ENCODE results near the gene HPX. TPM values are rescaled to one million over a fixed set of nuclear protein-coding genes. Genes with fewer than 3 reads are reported as not detected.

HPX gene
- total RNA-seq, 1 donor from 2014 or later, result 0.56 TPM

DNA sequence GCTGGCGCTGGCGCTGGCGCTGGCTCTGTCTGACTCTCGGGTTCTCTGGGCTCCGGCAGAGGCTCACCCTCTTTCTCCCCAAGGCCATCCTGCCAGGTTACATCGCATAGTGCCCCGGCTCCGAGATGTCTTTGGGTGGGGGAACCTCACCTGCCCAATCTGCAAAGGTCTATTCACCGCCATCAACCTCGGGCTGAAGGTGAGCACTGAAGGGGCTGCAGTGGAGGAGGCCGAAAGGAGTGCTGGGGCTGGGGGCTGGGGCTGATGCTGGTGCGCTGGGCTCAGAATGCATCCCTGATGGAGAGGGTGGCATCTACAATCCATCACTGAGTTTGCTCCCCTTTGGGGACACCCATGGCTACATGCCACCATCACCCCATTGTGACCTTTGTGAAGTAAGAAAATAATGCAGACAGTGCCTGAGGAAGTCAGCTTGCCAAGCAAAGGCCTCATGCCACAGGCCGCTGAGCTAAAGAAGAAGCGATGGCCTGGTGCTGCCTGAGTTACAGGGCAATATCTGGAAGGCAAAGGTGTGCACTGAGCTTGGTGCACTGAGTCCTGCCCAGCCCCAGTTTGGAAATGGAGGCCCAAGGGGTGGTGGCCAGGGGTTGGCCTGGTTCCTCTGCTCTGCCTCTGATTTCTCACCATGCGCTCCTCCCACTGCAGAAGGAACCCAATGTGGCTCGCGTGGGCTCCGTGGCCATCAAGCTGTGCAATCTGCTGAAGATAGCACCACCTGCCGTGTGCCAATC is 49.9 kb downstream of the HPX start:
- Histone ChIP-seq H3K36me3 (no peaks in the 10 kb centered on the region), H3K9me3 (ENCODE audit: low read depth) (no peaks in the 10 kb centered on the region), H3K27ac (no peak overlapping the region), H3K4me1 (peaks cover 12% of the 10 kb centered on the region), H4K20me1 (ENCODE audit: low read depth) (no peaks in the 10 kb centered on the region), H3F3A (ENCODE audit: low read depth) (peaks cover 27% of the 10 kb centered on the region), H3K79me2 (ENCODE audit: low read depth) (no peaks in the 10 kb centered on the region), H3K4me3 (peak overlapping the region; percentile 82), H3K4me2 (peak overlapping the region; percentile 94), H3K27me3 (no peaks in the 10 kb centered on the region), H3K9ac (peak overlapping the region; percentile 56), H2AFZ (replicated peaks) (peak overlapping the region; percentile 89)
- Mint-ChIP-seq H3K4me3 (peak overlapping the region; percentile 90), H3K4me1 (peaks cover 16% of the 10 kb centered on the region), H3K27ac (no peak overlapping the region), H3K27me3 (ENCODE audit: insufficient read depth, low read depth) (peaks cover 7% of the 10 kb centered on the region), H3K9me3 (no peaks in the 10 kb centered on the region), H3K36me3 (peaks cover 4% of the 10 kb centered on the region)
- no peak for DNase-seq (ENCODE audit: low spot score)
- no peak for TF ChIP-seq EZH2phosphoT487 (IDR thresholded peaks at IDR 0.05)
- no peak for TF ChIP-seq EZH2 (IDR thresholded peaks at IDR 0.05)
- TF ChIP-seq, protein P1, sequence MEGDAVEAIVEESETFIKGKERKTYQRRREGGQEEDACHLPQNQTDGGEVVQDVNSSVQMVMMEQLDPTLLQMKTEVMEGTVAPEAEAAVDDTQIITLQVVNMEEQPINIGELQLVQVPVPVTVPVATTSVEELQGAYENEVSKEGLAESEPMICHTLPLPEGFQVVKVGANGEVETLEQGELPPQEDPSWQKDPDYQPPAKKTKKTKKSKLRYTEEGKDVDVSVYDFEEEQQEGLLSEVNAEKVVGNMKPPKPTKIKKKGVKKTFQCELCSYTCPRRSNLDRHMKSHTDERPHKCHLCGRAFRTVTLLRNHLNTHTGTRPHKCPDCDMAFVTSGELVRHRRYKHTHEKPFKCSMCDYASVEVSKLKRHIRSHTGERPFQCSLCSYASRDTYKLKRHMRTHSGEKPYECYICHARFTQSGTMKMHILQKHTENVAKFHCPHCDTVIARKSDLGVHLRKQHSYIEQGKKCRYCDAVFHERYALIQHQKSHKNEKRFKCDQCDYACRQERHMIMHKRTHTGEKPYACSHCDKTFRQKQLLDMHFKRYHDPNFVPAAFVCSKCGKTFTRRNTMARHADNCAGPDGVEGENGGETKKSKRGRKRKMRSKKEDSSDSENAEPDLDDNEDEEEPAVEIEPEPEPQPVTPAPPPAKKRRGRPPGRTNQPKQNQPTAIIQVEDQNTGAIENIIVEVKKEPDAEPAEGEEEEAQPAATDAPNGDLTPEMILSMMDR (IDR thresholded peaks at IDR 0.05), result no peak

DNA sequence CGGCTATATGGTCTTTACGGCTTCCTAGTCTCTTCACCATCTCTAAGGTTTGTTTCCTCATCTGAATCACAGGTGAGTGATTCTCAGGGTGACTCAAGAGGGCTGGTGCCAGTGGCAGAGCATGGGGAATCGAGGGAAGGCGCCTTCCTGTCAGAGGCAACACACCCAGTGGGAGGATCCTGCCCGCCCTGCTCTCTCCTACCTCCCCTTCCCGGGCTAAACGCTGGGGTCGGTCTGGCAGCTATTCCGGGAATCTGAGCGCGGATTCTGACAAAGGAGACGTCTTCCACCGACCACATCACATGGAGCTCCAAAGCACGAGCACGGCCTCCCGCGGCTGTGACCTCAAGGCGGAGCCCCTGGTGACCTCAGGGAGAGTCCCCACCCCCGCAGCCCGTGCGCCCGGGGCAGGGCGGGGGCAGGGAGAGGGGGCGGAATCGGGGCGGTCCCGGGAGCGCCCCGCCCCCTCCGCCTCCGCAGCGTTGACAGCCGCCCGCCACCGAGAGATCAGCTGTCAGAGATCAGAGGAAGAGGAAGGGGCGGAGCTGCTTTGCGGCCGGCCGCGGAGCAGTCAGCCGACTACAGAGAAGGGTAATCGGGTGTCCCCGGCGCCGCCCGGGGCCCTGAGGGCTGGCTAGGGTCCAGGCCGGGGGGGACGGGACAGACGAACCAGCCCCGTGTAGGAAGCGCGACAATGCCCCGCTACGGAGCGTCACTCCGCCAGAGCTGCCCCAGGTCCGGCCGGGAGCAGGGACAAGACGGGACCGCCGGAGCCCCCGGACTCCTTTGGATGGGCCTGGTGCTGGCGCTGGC is 50.7 kb downstream of the HPX start, which contains the start of gene SMPD1:
Gene SMPD1, plus strand, starts transcription at position 570 of the 813 bp plus-strand sequence. Its CDS starts 125 bp downstream, at position 695.
- H3K4me2 ChIP-seq, result peak within 1 kb of the TSS; percentile 94
- Mint-ChIP-seq H3K36me3 (peaks cover 2% of the 10 kb centered on the region), H3K9me3 (no peaks in the 10 kb centered on the region), H3K27ac (peak within 1 kb of the TSS; percentile 80), H3K27me3 (ENCODE audit: insufficient read depth, low read depth) (peaks cover 5% of the 10 kb centered on the region), H3K4me3 (peak within 1 kb of the TSS; percentile 90), H3K4me1 (peaks cover 18% of the 10 kb centered on the region)
- peaks cover 16% of the 10 kb centered on the region for H3K4me1 ChIP-seq
- H4K20me1 ChIP-seq (ENCODE audit: low read depth), result no peaks in the 10 kb centered on the region
- H3K27ac ChIP-seq, result no peak within 1 kb of the TSS
- H3K36me3 ChIP-seq, result no peaks in the 10 kb centered on the region
- H3F3A ChIP-seq (ENCODE audit: low read depth), result peaks cover 27% of the 10 kb centered on the region
- H3K4me3 ChIP-seq, result peak within 1 kb of the TSS; percentile 82
- TF ChIP-seq, protein P1 (IDR thresholded peaks at IDR 0.05), result no peak
- TF ChIP-seq EZH2 (IDR thresholded peaks at IDR 0.05) (no peak), EZH2phosphoT487 (IDR thresholded peaks at IDR 0.05) (no peak)
- no peaks in the 10 kb centered on the region for H3K9me3 ChIP-seq (ENCODE audit: low read depth)
- H3K9ac ChIP-seq, result peak within 1 kb of the TSS; percentile 56
- DNase-seq (ENCODE audit: low spot score), result peak; percentile 96
- no peaks in the 10 kb centered on the region for H3K79me2 ChIP-seq (ENCODE audit: low read depth)
- H3K27me3 ChIP-seq, result no peaks in the 10 kb centered on the region
- peak within 1 kb of the TSS; percentile 89 for H2AFZ ChIP-seq (replicated peaks)

DNA sequence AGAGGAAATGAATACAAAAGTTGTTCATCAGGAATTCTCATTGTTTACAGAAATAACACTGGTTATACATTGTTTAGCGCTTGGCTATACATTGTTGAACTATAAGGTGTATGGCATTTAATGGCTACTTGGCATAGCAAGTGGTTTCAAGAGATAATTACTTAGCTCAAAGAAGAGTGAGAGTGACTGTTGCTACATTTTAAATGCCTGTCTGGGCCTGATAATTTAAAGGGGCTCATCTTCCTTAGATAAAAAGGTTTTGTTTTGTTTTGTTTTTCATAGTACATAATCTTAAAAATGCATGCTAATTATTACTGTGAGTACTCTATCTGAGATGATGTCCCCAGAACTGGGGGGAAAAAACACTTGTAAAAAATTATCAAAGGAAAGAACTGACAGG is 52.0 kb downstream of the HPX start:
- H3K27ac Mint-ChIP-seq, result no peak overlapping the region
- H3K36me3 Mint-ChIP-seq, result no peaks in the 10 kb centered on the region
- Histone ChIP-seq H3K27me3 (no peaks in the 10 kb centered on the region), H3K4me1 (peaks cover 16% of the 10 kb centered on the region), H3K9ac (no peak overlapping the region), H3K9me3 (ENCODE audit: low read depth) (no peaks in the 10 kb centered on the region), H3K4me3 (no peak overlapping the region), H2AFZ (replicated peaks) (no peak overlapping the region), H3K79me2 (ENCODE audit: low read depth) (no peaks in the 10 kb centered on the region), H3K4me2 (no peak overlapping the region), H3K36me3 (no peaks in the 10 kb centered on the region), H3K27ac (no peak overlapping the region), H3F3A (ENCODE audit: low read depth) (peaks cover 27% of the 10 kb centered on the region), H4K20me1 (ENCODE audit: low read depth) (no peaks in the 10 kb centered on the region)
- H3K9me3 Mint-ChIP-seq, result no peaks in the 10 kb centered on the region
- H3K4me3 Mint-ChIP-seq, result no peak overlapping the region
- H3K4me1 Mint-ChIP-seq, result peaks cover 19% of the 10 kb centered on the region
- peaks cover 5% of the 10 kb centered on the region for H3K27me3 Mint-ChIP-seq (ENCODE audit: insufficient read depth, low read depth)
- DNase-seq (ENCODE audit: low spot score), result no peak
- TF ChIP-seq, protein P1 (IDR thresholded peaks at IDR 0.05), result no peak
- TF ChIP-seq EZH2 (IDR thresholded peaks at IDR 0.05) (no peak), EZH2phosphoT487 (IDR thresholded peaks at IDR 0.05) (no peak)

All from neural progenitor cell (in vitro differentiated cells).